B cell (primary cell): ENCODE measurements around the gene MEGF8. TPM values are rescaled to one million over a fixed set of nuclear protein-coding genes. Genes with fewer than 3 reads are reported as not detected.

Source experiments
- ATAC-seq: fragments of 200-7000 bp; cut with Tn5 transposase; one replicate; pipeline ENCODE4 v1.10.0; 2021; ENCODE audit warnings: low read depth, mild to moderate bottlenecking, moderate number of reproducible peaks, moderate library complexity
- CTCF ChIA-PET: fragments of 350-600 bp; sonication (Branson Sonifier 250); formaldehyde crosslinking; loops from one replicate; lab custom pipeline; 2021; ENCODE audit warnings: antibody characterized with exemption, inconsistent platforms; lab: Charles Lee
- POLR2A ChIA-PET: fragments of 350-600 bp; sonication (Branson Sonifier 250); formaldehyde crosslinking; loops from one replicate; lab custom pipeline; 2021; ENCODE audit warnings: antibody characterized with exemption; lab: Charles Lee
- DNase-seq: peaks from one replicate; pipeline ENCODE4 v3.0.0; 2013
- H2AFZ ChIP-seq: 2 replicates; pipeline ENCODE4 v1.6.1; 2012; ENCODE audit warnings: mild to moderate bottlenecking, low read depth, low read length; ENCODE audit not compliant: insufficient read depth, poor library complexity, severe bottlenecking
- H3K27ac ChIP-seq, 2 donors: 1 replicate in 1 of 2; 2 replicates in 1 of 2; pipeline ENCODE4 v1.5.1; 2012 to 2013; ENCODE audit warnings: low read length in 2 of 2, mild to moderate bottlenecking in 2 of 2, moderate library complexity in 1 of 2
- H3K27me3 ChIP-seq, 4 experiments: fragments of 200-600 bp in 1 of 4; sonication (generic) in 1 of 4; replicated peaks in 1 of 4; 1 replicate in 2 of 4; 2 replicates in 2 of 4; pipeline versions ENCODE4 v1.6.1 to v1.7.0; 2013 to 2016; ENCODE audit warnings: low read length in 3 of 4, mild to moderate bottlenecking in 2 of 4, mixed read lengths in 1 of 4, moderate library complexity in 1 of 4; ENCODE audit not compliant: insufficient read depth in 4 of 4, control insufficient read depth in 3 of 4; ENCODE audit errors: control extremely low read depth in 1 of 4
- H3K36me3 ChIP-seq, 2 experiments: replicated peaks in 1 of 2; 1 replicate in 1 of 2; 2 replicates in 1 of 2; pipeline versions ENCODE4 v1.6.1 to v1.7.1; 2013; ENCODE audit warnings: low read length in 1 of 2; ENCODE audit not compliant: insufficient read depth in 2 of 2, control insufficient read depth in 1 of 2; ENCODE audit errors: control extremely low read depth in 1 of 2, extremely low read depth in 1 of 2
- H3K4me1 ChIP-seq, 2 donors: fragments of 200-600 bp in 1 of 2; sonication (generic) in 1 of 2; 1 replicate in 1 of 2; 2 replicates in 1 of 2; pipeline versions ENCODE4 v1.5.1 to v1.6.1; 2013 to 2017; ENCODE audit warnings: low read length in 2 of 2; ENCODE audit not compliant: control insufficient read depth in 2 of 2, insufficient read depth in 2 of 2
- H3K4me2 ChIP-seq: replicated peaks from 2 replicates; pipeline ENCODE3; 2012; ENCODE audit warnings: mild to moderate bottlenecking, low read depth, low read length; ENCODE audit not compliant: poor library complexity, severe bottlenecking
- H3K4me3 ChIP-seq, 5 experiments: fragments of 200-600 bp in 1 of 5; sonication (generic) in 1 of 5; 1 replicate in 3 of 5; 2 replicates in 2 of 5; pipeline versions ENCODE4 v1.5.1 to v1.7.0; 2011 to 2016; ENCODE audit warnings: low read length in 4 of 5, mild to moderate bottlenecking in 4 of 5, low read depth in 2 of 5, control low read depth in 1 of 5, moderate library complexity in 1 of 5; ENCODE audit not compliant: insufficient read depth in 1 of 5; ENCODE audit errors: control extremely low read depth in 1 of 5, extremely low read depth in 1 of 5
- H3K79me2 ChIP-seq: fragments of 200-600 bp; sonication (generic); one replicate; pipeline ENCODE4 v1.6.0; 2016; ENCODE audit warnings: low read length; ENCODE audit not compliant: control insufficient read depth, insufficient read depth
- H3K9ac ChIP-seq: fragments of 200-600 bp; sonication (generic); 2 replicates; pipeline ENCODE4 v1.6.1; 2017; ENCODE audit warnings: mild to moderate bottlenecking, low read length, moderate library complexity
- H3K9me3 ChIP-seq, 3 donors: one replicate each; pipeline versions ENCODE4 v1.6.1 to v1.7.1; 2013; ENCODE audit warnings: low read length in 2 of 3; ENCODE audit not compliant: control insufficient read depth in 2 of 3, insufficient read depth in 1 of 3; ENCODE audit errors: control extremely low read depth in 1 of 3
- H4K20me1 ChIP-seq: 2 replicates; pipeline ENCODE4 v1.6.0; 2012; ENCODE audit warnings: mild to moderate bottlenecking, low read length; ENCODE audit not compliant: insufficient read depth, control insufficient read depth, poor library complexity, severe bottlenecking
- H3K27ac Mint-ChIP-seq: one replicate; pipeline ENCODE4 v1.8.0; 2021; ENCODE audit warnings: mixed read lengths
- H3K27me3 Mint-ChIP-seq: one replicate; pipeline ENCODE4 v1.8.0; 2021; ENCODE audit warnings: mixed read lengths
- H3K4me1 Mint-ChIP-seq: one replicate; pipeline ENCODE4 v1.8.0; 2021; ENCODE audit warnings: mixed read lengths
- H3K4me3 Mint-ChIP-seq: one replicate; pipeline ENCODE4 v1.8.0; 2021; ENCODE audit warnings: mixed read lengths
- H3K9me3 Mint-ChIP-seq: one replicate; pipeline ENCODE4 v1.8.0; 2022; ENCODE audit warnings: mixed read lengths; ENCODE audit not compliant: insufficient read depth
- EZH2 ChIP-seq: IDR thresholded peaks from 2 replicates; pipeline ENCODE4 v1.6.1; 2012; ENCODE audit warnings: borderline replicate concordance, low read depth, mild to moderate bottlenecking, moderate library complexity, low read length; ENCODE audit not compliant: insufficient read depth, poor library complexity, severe bottlenecking
- WGBS: methylation state at CpG from one replicate; pipeline ENCODE4 v1.1.5; 2013; ENCODE audit warnings: missing lambda C conversion rate; ENCODE audit not compliant: insufficient coverage; 5-methylcytosine and 5-hydroxymethylcytosine counted together
- intact Hi-C: fragments of 100-400 bp; cut with micrococcal nuclease; formaldehyde crosslinking; loops from one replicate; pipeline ENCODE4 v1.10.0; 2022
- polyA plus RNA-seq: library from polyadenylated mRNA; depleted of rRNA; stranded (reverse); fragments of >200 nt; gene quantifications from 2 replicates; pipeline ENCODE4 v1.2.3, GENCODE V29; 2012
- total RNA-seq, 2 donors: library from RNA; stranded (reverse); fragments of 120-200 nt in 1 of 2; gene quantifications; 1 replicate in 1 of 2; 2 replicates in 1 of 2; pipeline versions ENCODE4 v1.2.3 to v1.2.4, GENCODE V29; 2013 to 2022
- TF ChIP-seq, protein P1 (sequence below): fragments of 200-600 bp; IDR thresholded peaks from one replicate; pipeline ENCODE4 v1.8.0; 2022; ENCODE audit warnings: antibody characterized with exemption, mild to moderate bottlenecking

MEGF8 gene
- total and polyA plus RNA-seq, 2 donors (not counting 1 experiment from before 2014, with no cell fraction given), result 8.2 to 26.5 TPM

DNA sequence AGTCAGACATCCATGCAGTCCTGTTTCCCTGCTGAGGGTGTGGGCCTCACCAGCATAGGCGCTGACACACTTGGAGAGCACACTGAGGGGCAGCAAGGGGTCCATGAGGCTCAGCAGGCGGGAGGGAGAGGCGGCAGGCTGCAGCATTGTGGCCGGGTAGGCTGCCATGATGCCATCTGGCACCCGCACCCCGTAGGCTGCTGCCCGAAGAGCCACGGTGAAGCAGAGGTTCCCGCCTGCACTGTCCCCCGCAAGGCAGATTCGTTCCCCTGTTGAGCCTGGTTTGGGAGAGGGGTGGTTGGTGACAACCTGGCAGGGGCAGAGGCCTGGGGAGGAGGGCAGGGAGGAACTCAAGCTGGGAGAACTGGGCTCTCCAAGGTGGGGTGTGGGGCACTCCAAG is 80.7 kb downstream of the MEGF8 start:
- no peaks in the 10 kb centered on the region for H3K27me3 ChIP-seq
- ATAC-seq (no peak), DNase-seq (no peak)
- no peaks in the 10 kb centered on the region for H3K27me3 Mint-ChIP-seq
- H3K4me3 Mint-ChIP-seq, result no peak overlapping the region
- peak overlapping the region; percentile 32 for H3K27ac Mint-ChIP-seq
- no peaks in the 10 kb centered on the region for H3K9me3 Mint-ChIP-seq
- intact Hi-C loops, result no loop called here
- H3K4me2 ChIP-seq, result no peak overlapping the region
- H2AFZ ChIP-seq, result no peak overlapping the region
- TF ChIP-seq EZH2, result no peak
- TF ChIP-seq, protein P1, sequence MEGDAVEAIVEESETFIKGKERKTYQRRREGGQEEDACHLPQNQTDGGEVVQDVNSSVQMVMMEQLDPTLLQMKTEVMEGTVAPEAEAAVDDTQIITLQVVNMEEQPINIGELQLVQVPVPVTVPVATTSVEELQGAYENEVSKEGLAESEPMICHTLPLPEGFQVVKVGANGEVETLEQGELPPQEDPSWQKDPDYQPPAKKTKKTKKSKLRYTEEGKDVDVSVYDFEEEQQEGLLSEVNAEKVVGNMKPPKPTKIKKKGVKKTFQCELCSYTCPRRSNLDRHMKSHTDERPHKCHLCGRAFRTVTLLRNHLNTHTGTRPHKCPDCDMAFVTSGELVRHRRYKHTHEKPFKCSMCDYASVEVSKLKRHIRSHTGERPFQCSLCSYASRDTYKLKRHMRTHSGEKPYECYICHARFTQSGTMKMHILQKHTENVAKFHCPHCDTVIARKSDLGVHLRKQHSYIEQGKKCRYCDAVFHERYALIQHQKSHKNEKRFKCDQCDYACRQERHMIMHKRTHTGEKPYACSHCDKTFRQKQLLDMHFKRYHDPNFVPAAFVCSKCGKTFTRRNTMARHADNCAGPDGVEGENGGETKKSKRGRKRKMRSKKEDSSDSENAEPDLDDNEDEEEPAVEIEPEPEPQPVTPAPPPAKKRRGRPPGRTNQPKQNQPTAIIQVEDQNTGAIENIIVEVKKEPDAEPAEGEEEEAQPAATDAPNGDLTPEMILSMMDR, result no peak
- POLR2A ChIA-PET, result no interaction called here
- peaks cover 0 to 43% of the 10 kb centered on the region in 2 experiments for H3K36me3 ChIP-seq
- peaks cover 31% of the 10 kb centered on the region for H4K20me1 ChIP-seq
- peaks cover 31% of the 10 kb centered on the region for H3K79me2 ChIP-seq
- no peaks in the 10 kb centered on the region for H3K9me3 ChIP-seq
- no peak overlapping the region for H3K9ac ChIP-seq
- H3K4me1 Mint-ChIP-seq, result peaks cover 13% of the 10 kb centered on the region
- no peak overlapping the region for H3K4me3 ChIP-seq
- H3K27ac ChIP-seq, result no peak overlapping the region
- peaks cover 6 to 10% of the 10 kb centered on the region in 2 donors for H3K4me1 ChIP-seq
- WGBS, result over 99% methylated on average over 11 of the region's 11 CpGs
- CTCF ChIA-PET, result interaction anchor here (0.9 kb wide), 1 partner anchor 33 kb away, joined by 3 read pairs; no protein-coding TSS in a partner anchor

DNA sequence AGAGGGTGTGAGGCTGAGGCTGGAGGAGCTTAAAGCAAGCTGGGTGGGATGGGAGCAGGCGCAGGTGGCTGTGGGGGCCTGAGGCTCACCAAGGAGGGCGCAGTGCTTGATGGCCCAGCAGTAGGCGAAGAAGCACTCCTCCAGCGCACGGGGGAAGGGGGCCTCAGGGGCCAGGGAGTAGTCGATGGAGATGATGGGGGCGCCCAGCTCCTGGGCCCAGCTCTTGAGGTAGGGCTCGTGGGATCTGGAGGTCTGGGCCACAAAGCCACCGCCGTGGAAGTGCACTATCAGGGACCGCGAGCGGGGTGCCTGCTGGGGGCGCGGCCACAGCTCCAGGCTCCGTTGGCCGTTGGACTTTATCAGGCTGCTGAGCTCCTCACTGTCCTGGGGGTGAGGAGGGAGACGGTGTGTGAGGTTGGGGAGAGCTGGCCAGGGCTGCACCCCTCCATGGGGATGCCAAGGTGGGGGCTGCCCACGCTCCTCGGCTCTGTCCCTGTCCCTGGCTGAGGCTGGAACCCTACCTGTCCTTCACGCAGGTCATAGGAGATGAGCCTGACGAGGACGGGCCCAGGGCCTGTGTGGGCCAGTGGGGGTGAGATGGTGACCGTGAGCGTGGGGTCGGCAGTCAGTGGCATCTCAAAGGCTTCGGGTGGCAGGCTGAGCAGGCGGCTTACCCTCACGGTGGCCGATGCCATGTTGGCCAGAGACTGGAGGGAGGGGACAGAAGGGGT is 81.8 kb downstream of the MEGF8 start:
- CTCF ChIA-PET, result interaction anchor here (0.6 to 1.0 kb wide), 2 partner anchors 26 to 81 kb away, joined by 3 read pairs; no protein-coding TSS in a partner anchor
- Mint-ChIP-seq H3K9me3 (no peaks in the 10 kb centered on the region), H3K4me3 (no peak overlapping the region), H3K4me1 (peaks cover 5% of the 10 kb centered on the region), H3K27ac (no peak overlapping the region), H3K27me3 (no peaks in the 10 kb centered on the region)
- intact Hi-C loops, result no loop called here
- POLR2A ChIA-PET, result interaction anchor here (0.5 kb wide), 1 partner anchor 13 kb away, joined by 5 read pairs; no protein-coding TSS in a partner anchor
- peaks cover 34% of the 10 kb centered on the region for H3K79me2 ChIP-seq
- no peak for TF ChIP-seq EZH2
- TF ChIP-seq, protein P1, result no peak
- H3K36me3 ChIP-seq, result peaks cover 0 to 43% of the 10 kb centered on the region in 2 experiments
- H3K9ac ChIP-seq, result no peak overlapping the region
- H2AFZ ChIP-seq, result no peak overlapping the region
- H4K20me1 ChIP-seq, result peaks cover 37% of the 10 kb centered on the region
- no peaks in the 10 kb centered on the region for H3K9me3 ChIP-seq
- H3K4me3 ChIP-seq, result no peak overlapping the region
- DNase-seq, result no peak
- no peak overlapping the region for H3K27ac ChIP-seq
- WGBS, result 96% methylated on average over 28 of the region's 30 CpGs
- no peaks in the 10 kb centered on the region for H3K27me3 ChIP-seq
- H3K4me1 ChIP-seq, result peaks cover under 1 to 3% of the 10 kb centered on the region in 2 donors
- no peak overlapping the region for H3K4me2 ChIP-seq
- no peak for ATAC-seq
